ENCODE measurements around the gene SERPINB6.

Gene SERPINB6

DNA sequence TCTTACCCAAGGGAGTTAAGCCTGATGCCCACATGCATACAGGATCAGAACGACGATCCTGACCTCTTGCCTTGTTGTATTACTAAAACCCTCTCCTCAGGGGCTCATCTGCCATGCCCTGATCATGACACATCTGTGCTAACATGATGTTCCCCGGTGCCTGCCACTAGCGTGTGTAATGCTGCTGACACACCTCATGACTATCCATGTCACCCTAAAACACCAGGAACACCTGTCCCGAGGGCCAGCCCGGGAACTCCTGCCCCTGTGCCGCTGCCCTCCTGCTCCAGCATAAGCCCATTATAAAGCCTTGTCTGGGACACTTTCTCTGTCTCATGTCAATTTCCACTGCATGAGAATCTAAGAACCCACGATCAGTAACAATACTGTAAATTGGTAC lies 7.6 kb downstream of the SERPINB6 start:
- TF ChIP-seq FOXP2 (optimal IDR thresholded peaks at IDR 0.05; ENCODE audit: borderline replicate concordance, extremely low read depth, extremely low read length, insufficient read depth) = no peak
- TF ChIP-seq POLR2AphosphoS5 (IDR thresholded peaks at IDR 0.05; ENCODE audit: low read depth, low read length) = no peak
- TF ChIP-seq SIN3A (IDR thresholded peaks at IDR 0.05; ENCODE audit: borderline replicate concordance, insufficient read depth, low read length) = no peak
- no peak for TF ChIP-seq TAF1 (IDR thresholded peaks at IDR 0.05; ENCODE audit: borderline replicate concordance, insufficient read depth, low read length)
- TF ChIP-seq, protein P1, sequence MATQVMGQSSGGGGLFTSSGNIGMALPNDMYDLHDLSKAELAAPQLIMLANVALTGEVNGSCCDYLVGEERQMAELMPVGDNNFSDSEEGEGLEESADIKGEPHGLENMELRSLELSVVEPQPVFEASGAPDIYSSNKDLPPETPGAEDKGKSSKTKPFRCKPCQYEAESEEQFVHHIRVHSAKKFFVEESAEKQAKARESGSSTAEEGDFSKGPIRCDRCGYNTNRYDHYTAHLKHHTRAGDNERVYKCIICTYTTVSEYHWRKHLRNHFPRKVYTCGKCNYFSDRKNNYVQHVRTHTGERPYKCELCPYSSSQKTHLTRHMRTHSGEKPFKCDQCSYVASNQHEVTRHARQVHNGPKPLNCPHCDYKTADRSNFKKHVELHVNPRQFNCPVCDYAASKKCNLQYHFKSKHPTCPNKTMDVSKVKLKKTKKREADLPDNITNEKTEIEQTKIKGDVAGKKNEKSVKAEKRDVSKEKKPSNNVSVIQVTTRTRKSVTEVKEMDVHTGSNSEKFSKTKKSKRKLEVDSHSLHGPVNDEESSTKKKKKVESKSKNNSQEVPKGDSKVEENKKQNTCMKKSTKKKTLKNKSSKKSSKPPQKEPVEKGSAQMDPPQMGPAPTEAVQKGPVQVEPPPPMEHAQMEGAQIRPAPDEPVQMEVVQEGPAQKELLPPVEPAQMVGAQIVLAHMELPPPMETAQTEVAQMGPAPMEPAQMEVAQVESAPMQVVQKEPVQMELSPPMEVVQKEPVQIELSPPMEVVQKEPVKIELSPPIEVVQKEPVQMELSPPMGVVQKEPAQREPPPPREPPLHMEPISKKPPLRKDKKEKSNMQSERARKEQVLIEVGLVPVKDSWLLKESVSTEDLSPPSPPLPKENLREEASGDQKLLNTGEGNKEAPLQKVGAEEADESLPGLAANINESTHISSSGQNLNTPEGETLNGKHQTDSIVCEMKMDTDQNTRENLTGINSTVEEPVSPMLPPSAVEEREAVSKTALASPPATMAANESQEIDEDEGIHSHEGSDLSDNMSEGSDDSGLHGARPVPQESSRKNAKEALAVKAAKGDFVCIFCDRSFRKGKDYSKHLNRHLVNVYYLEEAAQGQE (IDR thresholded peaks at IDR 0.05; ENCODE audit: insufficient read depth in 1 of 2, low read depth in 2 of 2, low read length in 2 of 2) = no peak

DNA sequence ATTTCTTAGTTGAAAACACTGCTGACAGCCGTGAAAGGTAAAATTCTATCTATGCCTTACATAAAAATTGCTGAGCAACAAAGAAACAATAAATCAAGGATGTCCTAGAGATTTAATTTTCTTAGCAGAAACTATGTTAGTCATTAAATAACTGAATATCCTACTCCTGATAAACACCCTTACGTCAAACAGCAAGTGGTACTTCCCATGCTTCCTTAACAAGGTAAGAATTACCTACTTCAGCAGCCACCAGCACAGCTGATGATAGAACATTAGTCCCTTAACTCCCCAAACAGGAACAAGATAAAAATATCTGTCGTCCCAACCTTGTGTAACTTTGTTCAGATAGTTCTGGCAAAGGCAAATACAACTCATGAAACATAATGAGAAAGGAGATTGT lies 8.7 kb downstream of the SERPINB6 start:
- TF ChIP-seq SIN3A (IDR thresholded peaks at IDR 0.05; ENCODE audit: borderline replicate concordance, insufficient read depth, low read length) (no peak), TAF1 (IDR thresholded peaks at IDR 0.05; ENCODE audit: borderline replicate concordance, insufficient read depth, low read length) (no peak), FOXP2 (optimal IDR thresholded peaks at IDR 0.05; ENCODE audit: borderline replicate concordance, extremely low read depth, extremely low read length, insufficient read depth) (no peak), POLR2AphosphoS5 (IDR thresholded peaks at IDR 0.05; ENCODE audit: low read depth, low read length) (no peak)
- TF ChIP-seq, protein P1 (IDR thresholded peaks at IDR 0.05; ENCODE audit: insufficient read depth in 1 of 2, low read depth in 2 of 2, low read length in 2 of 2) = no peak

DNA sequence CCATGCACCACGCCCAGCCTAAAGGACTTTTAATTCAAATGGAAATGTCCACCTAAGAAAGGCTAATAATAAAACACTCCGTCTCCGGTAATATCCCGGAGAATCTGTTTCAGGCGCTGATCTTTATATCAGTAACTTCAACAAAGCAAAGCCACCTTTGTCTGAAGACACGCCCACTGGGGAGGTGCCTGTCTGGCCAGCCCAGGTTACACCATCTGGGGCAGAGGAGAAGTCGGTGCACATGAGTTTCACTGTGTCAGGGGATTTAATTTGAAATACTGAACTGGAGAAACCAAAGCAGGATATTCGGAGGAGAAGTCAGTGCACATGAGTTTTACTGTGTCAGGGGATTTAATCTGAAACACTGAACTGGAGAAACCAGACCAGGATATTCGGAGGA lies 9.4 kb downstream of the SERPINB6 start:
- no peak for TF ChIP-seq FOXP2 (optimal IDR thresholded peaks at IDR 0.05; ENCODE audit: borderline replicate concordance, extremely low read depth, extremely low read length, insufficient read depth)
- no peak for TF ChIP-seq POLR2AphosphoS5 (IDR thresholded peaks at IDR 0.05; ENCODE audit: low read depth, low read length)
- TF ChIP-seq SIN3A (IDR thresholded peaks at IDR 0.05; ENCODE audit: borderline replicate concordance, insufficient read depth, low read length) = no peak
- TF ChIP-seq TAF1 (IDR thresholded peaks at IDR 0.05; ENCODE audit: borderline replicate concordance, insufficient read depth, low read length) = no peak
- TF ChIP-seq, protein P1 (IDR thresholded peaks at IDR 0.05; ENCODE audit: insufficient read depth in 1 of 2, low read depth in 2 of 2, low read length in 2 of 2) = no peak

DNA sequence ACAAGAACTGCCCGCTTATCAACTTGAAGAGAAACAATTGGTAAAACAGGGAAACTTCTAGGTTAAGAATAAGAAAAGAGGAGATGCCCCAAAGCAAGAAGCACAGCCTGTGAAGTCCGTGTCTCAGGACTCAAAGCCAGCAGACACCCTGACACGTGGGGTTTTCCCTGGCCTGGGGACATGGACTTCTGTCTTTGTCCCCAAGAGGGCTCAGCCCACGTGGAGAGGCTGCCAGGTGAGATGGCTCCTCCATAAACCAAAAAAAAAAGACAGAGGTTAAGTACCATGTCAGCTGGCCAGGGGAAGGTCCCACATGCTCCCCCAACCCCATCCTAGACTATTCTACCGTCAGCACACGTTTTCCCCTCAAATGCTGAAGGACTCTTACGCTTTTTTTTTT lies 9.9 kb downstream of the SERPINB6 start:
- TF ChIP-seq TAF1 (IDR thresholded peaks at IDR 0.05; ENCODE audit: borderline replicate concordance, insufficient read depth, low read length) (no peak), FOXP2 (optimal IDR thresholded peaks at IDR 0.05; ENCODE audit: borderline replicate concordance, extremely low read depth, extremely low read length, insufficient read depth) (no peak), SIN3A (IDR thresholded peaks at IDR 0.05; ENCODE audit: borderline replicate concordance, insufficient read depth, low read length) (no peak)
- TF ChIP-seq, protein P1 (IDR thresholded peaks at IDR 0.05; ENCODE audit: insufficient read depth in 1 of 2, low read depth in 2 of 2, low read length in 2 of 2) = no peak

DNA sequence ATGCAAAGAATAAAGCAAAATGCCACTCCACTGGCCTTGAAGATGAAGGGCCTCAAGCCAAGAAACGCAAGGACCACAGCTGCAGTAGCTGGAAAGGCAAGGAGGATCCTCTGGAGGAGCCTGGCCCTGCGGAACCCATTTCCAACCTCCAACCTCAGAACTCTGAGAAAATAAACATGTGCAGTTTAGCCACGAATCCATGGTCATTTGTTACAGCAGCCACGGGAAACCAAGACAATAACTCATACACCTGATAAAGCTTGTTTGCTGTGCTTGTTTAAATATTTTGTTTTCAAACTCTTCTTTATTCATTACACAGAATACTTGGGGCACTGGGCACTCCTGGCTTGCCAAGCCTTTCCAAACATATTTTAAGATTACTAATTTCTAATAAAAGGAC lies 10.4 kb downstream of the SERPINB6 start:
- TF ChIP-seq SIN3A (IDR thresholded peaks at IDR 0.05; ENCODE audit: borderline replicate concordance, insufficient read depth, low read length) = no peak
- TF ChIP-seq, protein P1 (IDR thresholded peaks at IDR 0.05; ENCODE audit: insufficient read depth in 1 of 2, low read depth in 2 of 2, low read length in 2 of 2) = no peak
- TF ChIP-seq TAF1 (IDR thresholded peaks at IDR 0.05; ENCODE audit: borderline replicate concordance, insufficient read depth, low read length) = no peak
- no peak for TF ChIP-seq POLR2AphosphoS5 (IDR thresholded peaks at IDR 0.05; ENCODE audit: low read depth, low read length)
- no peak for TF ChIP-seq FOXP2 (optimal IDR thresholded peaks at IDR 0.05; ENCODE audit: borderline replicate concordance, extremely low read depth, extremely low read length, insufficient read depth)
